Large intestine (tissue), 3 donors: Measurements from ENCODE around the gene CNDP1. TPM values are rescaled to one million over a fixed set of nuclear protein-coding genes. Genes with fewer than 3 reads are reported as not detected.

ENCODE experiments used
- DNase-seq, 2 donors: peaks; one replicate each; pipeline versions ENCODE4 v3.0.0 to v3.0.0-alpha.2; 2013
- H3K27ac ChIP-seq: one replicate; pipeline ENCODE4 v1.5.1; 2013; ENCODE audit warnings: low read length
- H3K27me3 ChIP-seq: 2 replicates; pipeline ENCODE4 v1.6.1; 2013; ENCODE audit warnings: low read length; ENCODE audit not compliant: control insufficient read depth, insufficient read depth
- H3K36me3 ChIP-seq: 2 replicates; pipeline ENCODE4 v1.6.1; 2013; ENCODE audit warnings: low read length; ENCODE audit not compliant: control insufficient read depth, insufficient read depth
- H3K4me1 ChIP-seq: one replicate; pipeline ENCODE4 v1.6.1; 2013; ENCODE audit warnings: low read length; ENCODE audit not compliant: control insufficient read depth, insufficient read depth
- H3K4me3 ChIP-seq: one replicate; pipeline ENCODE4 v1.5.1; 2013; ENCODE audit warnings: low read length
- H3K9me3 ChIP-seq: one replicate; pipeline ENCODE4 v1.6.1; 2013; ENCODE audit warnings: mild to moderate bottlenecking, low read depth, low read length, moderate library complexity; ENCODE audit not compliant: control insufficient read depth
- WGBS: methylation state at CpG from one replicate; pipeline ENCODE4 v1.1.5; 2013; ENCODE audit warnings: low lambda C conversion rate; ENCODE audit not compliant: insufficient coverage; 5-methylcytosine and 5-hydroxymethylcytosine counted together
- polyA plus RNA-seq: library from polyadenylated mRNA; unstranded; fragments of 120-200 nt; gene quantifications from one replicate; pipeline ENCODE4 v1.2.1, GENCODE V29; 2013

CNDP1 gene
- polyA plus RNA-seq, 1 donor: 0.27 TPM

DNA sequence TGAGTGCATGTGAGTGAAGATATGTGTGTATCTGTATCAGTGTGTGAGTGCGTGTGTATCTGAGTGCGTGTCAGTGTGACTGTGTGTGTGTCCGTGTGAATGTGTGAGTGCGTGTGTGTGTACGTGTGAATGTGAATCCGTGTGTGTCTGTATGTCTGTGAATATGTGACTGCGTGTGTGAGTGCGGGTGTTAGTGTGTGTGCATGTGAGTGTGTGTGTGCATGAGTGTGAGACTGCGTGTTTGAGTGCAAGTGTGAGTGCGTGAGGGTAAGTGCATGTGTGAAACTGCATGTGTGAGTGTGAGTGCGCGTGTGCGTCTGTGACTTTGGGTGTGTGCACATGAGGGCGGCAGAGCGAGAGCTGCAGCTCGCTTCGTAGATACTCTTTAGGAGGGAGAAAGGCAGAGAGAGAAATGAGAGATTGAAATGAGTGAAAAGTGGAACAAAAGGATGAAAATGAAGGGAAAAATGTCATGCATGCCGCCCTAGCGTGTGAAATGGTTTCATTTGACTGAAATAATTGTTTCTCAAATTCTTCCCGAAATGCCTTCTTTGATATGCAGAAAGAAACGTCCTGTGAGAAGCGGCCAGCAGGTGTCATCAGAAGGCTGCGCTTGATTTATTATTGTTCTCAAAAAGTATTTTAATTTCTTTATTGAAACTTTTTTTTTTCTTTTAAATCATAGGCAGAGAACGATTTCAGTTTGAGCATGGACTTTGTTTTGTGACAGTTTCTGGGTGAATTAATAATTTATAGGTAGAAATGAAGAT lies 88.9 kb downstream of the CNDP1 start:
- Histone ChIP-seq H3K4me1 (no peaks in the 10 kb centered on the region), H3K4me3 (no peak overlapping the region), H3K9me3 (no peaks in the 10 kb centered on the region), H3K27me3 (no peaks in the 10 kb centered on the region), H3K36me3 (no peaks in the 10 kb centered on the region), H3K27ac (no peak overlapping the region)
- 78% methylated on average over 17 of the region's 24 CpGs for WGBS
- no peak for DNase-seq

DNA sequence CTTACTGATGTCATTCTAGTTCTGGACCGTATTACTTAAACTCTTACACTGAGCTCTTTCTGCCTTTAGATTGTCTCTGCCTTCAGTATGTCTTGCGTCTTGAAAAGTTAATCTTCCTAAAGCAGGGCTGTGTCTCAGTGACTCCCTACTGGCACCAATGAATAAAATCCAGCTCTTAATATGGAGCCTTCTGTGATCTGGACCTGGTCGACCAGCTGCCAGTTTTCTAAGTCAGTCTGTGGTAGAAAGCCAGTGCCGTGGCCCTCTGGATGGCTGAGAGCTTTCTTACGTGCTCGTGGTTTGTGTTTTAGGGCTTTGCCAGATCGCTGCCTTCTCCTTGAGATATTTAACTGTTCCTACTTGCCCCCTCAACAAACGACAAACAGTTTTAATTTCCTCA lies 90.2 kb downstream of the CNDP1 start:
- Histone ChIP-seq H3K27me3 (no peaks in the 10 kb centered on the region), H3K36me3 (no peaks in the 10 kb centered on the region), H3K4me3 (no peak overlapping the region), H3K9me3 (no peaks in the 10 kb centered on the region), H3K27ac (no peak overlapping the region), H3K4me1 (no peaks in the 10 kb centered on the region)
- WGBS: 81% methylated on average over 4 of the region's 8 CpGs
- DNase-seq: no peak

DNA sequence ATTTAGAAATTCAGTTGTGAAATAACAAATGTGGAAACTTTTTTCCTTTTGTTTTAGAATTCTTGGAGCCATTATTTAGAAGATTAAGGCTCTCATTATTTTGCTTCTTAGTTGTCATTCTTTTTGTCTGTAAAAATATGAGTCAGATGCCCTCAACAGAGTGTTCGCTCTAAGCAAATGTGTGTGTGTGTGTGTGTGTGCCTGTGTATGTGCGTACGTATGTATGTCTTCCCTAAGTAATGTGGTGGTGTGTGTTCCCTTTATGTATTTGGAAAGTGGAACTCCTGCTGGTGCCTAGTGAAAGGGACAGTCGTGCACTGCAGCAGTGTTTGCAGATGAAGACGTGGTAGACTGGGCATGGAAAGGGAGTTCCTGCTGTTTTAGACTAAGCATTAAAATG lies 90.9 kb downstream of the CNDP1 start:
- Histone ChIP-seq H3K27me3 (no peaks in the 10 kb centered on the region), H3K9me3 (no peaks in the 10 kb centered on the region), H3K36me3 (no peaks in the 10 kb centered on the region), H3K27ac (no peak overlapping the region), H3K4me3 (no peak overlapping the region), H3K4me1 (no peaks in the 10 kb centered on the region)
- DNase-seq: no peak
- no CpG with 5 or more reads among the region's 5 CpGs for WGBS

DNA sequence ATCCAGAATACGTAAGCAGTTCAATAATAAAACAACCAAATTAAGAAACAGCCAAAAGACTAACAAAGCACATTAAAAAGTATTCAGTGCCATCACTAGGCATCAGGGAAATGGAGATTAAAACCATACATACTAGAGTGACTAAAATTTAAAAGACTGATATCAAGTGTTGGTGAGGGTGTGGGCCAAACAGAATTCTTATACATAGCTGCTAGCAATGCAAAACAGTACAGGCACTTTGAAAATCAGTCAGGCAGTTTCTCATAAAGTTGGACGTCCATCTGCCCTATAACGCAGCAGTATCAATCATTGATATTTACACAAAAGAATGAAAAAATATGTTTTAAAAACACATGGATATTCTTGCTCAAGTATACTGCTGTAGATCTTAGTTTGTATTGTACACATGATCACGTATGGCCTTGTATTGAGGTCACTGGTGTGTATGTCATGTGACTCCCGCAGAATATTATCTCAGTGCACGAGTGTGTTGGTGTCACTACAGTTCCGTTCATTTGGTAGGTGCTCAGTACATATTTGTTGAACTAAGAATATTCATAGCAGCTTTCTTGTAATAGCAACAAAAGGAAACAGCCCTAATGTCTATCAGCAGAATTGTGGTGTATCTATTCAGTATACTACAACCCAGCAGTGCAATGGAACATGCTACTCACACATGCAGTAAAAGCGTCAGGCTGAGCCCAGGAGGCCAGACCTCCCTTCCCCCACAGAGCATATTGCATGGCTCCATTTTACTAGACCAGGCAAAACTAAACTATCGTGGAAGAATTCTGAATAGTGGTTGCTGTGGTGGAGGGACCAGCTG lies 92.0 kb downstream of the CNDP1 start:
- Histone ChIP-seq H3K4me1 (no peaks in the 10 kb centered on the region), H3K27me3 (no peaks in the 10 kb centered on the region), H3K9me3 (no peaks in the 10 kb centered on the region), H3K4me3 (no peak overlapping the region), H3K36me3 (no peaks in the 10 kb centered on the region), H3K27ac (no peak overlapping the region)
- no peak for DNase-seq
- WGBS: 66% methylated on average over 3 of the region's 9 CpGs

DNA sequence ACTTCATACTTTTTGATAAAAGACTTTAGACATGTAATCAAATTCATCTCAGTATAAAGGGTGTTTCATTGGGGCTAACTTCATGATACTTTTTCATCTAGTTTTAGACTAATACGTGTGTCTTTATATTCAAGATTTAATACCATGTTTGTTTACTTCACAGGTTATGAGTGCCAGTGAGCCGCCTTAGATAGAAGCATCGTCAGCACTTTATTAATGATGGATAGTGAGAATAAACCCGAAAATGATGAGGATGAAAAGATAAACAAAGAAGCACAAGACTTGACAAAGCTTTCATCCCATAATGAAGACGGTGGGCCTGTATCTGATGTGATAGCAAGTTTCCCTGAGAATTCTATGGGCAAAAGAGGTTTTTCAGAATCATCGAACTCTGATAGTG lies 96.5 kb downstream of the CNDP1 start:
- Histone ChIP-seq H3K27ac (no peak overlapping the region), H3K4me3 (no peak overlapping the region), H3K27me3 (no peaks in the 10 kb centered on the region), H3K4me1 (no peaks in the 10 kb centered on the region), H3K9me3 (no peaks in the 10 kb centered on the region), H3K36me3 (peaks cover 17% of the 10 kb centered on the region)
- DNase-seq: no peak
- 100% methylated on average over 3 of the region's 6 CpGs for WGBS

DNA sequence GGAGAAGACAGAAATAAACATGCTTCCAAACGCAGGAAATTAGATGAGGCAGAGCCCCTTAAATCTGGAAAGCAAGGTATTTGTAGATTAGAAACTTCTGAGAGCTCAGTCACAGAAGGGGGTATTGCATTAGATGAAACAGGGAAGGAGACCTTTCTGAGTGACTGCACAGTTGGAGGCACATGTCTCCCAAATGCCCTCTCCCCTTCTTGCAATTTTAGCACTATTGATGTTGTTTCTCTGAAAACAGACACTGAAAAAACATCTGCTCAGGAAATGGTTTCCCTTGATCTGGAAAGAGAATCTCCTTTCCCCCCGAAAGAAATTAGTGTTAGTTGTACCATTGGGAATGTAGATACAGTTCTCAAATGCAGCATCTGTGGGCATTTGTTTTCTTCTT lies 96.9 kb downstream of the CNDP1 start:
- peaks cover 17% of the 10 kb centered on the region for H3K36me3 ChIP-seq
- no peak for DNase-seq
- H3K4me3 ChIP-seq: no peak overlapping the region
- no peak overlapping the region for H3K27ac ChIP-seq
- no peaks in the 10 kb centered on the region for H3K27me3 ChIP-seq
- H3K4me1 ChIP-seq: no peaks in the 10 kb centered on the region
- no CpG with 5 or more reads among the region's 2 CpGs for WGBS
- no peaks in the 10 kb centered on the region for H3K9me3 ChIP-seq

DNA sequence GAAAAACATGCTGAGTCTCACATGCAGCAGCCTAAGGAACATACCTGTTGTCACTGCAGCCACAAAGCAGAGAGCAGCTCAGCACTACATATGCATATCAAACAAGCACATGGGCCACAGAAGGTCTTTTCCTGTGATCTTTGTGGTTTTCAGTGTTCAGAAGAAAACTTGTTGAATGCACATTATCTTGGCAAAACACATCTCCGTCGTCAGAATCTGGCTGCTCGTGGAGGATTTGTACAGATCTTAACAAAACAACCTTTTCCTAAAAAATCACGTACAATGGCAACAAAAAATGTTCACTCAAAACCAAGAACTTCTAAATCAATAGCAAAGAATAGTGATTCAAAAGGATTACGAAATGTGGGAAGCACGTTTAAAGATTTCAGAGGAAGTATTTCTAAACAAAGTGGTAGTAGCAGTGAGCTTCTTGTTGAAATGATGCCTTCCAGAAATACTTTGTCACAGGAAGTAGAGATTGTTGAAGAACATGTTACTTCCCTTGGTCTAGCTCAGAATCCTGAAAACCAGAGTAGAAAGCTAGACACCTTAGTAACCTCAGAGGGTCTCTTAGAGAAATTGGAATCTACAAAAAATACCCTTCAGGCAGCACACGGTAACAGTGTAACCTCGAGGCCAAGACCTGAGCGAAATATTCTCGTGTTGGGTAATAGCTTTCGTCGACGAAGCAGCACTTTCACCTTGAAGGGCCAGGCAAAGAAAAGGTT lies 97.5 kb downstream of the CNDP1 start:
- no peak overlapping the region for H3K27ac ChIP-seq
- WGBS: 79% methylated on average over 3 of the region's 13 CpGs
- no peak for DNase-seq

DNA sequence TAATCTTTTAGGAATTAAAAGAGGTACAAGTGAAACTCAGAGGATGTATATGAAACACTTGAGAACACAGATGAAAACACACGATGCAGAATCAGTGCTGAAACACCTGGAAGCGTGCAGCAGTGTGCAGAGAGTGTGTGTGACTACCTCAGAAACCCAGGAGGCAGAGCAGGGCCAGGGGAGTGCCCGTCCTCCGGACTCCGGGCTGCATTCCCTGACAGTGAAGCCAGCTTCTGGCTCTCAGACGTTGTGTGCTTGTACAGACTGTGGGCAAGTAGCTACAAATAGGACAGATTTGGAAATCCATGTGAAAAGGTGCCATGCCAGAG lies 98.0 kb downstream of the CNDP1 start:
- WGBS: no CpG with 5 or more reads among the region's 6 CpGs
- no peaks in the 10 kb centered on the region for H3K27me3 ChIP-seq
- DNase-seq: no peak
- H3K4me3 ChIP-seq: no peak overlapping the region
- H3K9me3 ChIP-seq: no peaks in the 10 kb centered on the region
- H3K4me1 ChIP-seq: no peaks in the 10 kb centered on the region
- H3K27ac ChIP-seq: no peak overlapping the region
- H3K36me3 ChIP-seq: peaks cover 17% of the 10 kb centered on the region

More for the DNA sequence above, 97.5 kb downstream of the CNDP1 start:
- peaks cover 17% of the 10 kb centered on the region for H3K36me3 ChIP-seq
- H3K4me3 ChIP-seq: no peak overlapping the region
- H3K9me3 ChIP-seq: no peaks in the 10 kb centered on the region
- no peaks in the 10 kb centered on the region for H3K27me3 ChIP-seq
- no peaks in the 10 kb centered on the region for H3K4me1 ChIP-seq

DNA sequence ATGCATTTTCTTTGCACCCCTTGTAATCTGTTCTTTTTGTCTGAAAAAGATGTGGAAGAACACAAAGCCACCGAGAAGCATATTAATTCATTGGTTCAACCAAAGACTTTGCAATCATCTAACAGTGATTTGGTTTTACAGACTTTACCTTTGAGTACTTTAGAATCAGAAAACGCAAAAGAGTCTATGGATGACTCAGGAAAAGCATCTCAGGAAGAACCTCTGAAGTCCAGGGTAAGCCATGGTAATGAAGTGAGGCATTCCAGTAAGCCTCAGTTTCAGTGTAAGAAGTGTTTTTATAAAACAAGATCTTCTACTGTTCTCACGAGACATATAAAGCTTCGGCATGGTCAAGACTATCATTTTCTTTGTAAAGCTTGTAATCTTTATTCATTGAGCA lies 98.6 kb downstream of the CNDP1 start:
- no peaks in the 10 kb centered on the region for H3K4me1 ChIP-seq
- 100% methylated on average over 3 of the region's 4 CpGs for WGBS
- H3K27me3 ChIP-seq: no peaks in the 10 kb centered on the region
- H3K4me3 ChIP-seq: no peak overlapping the region
- no peak overlapping the region for H3K27ac ChIP-seq
- no peak for DNase-seq
- H3K36me3 ChIP-seq: peaks cover 17% of the 10 kb centered on the region
- H3K9me3 ChIP-seq: no peaks in the 10 kb centered on the region

DNA sequence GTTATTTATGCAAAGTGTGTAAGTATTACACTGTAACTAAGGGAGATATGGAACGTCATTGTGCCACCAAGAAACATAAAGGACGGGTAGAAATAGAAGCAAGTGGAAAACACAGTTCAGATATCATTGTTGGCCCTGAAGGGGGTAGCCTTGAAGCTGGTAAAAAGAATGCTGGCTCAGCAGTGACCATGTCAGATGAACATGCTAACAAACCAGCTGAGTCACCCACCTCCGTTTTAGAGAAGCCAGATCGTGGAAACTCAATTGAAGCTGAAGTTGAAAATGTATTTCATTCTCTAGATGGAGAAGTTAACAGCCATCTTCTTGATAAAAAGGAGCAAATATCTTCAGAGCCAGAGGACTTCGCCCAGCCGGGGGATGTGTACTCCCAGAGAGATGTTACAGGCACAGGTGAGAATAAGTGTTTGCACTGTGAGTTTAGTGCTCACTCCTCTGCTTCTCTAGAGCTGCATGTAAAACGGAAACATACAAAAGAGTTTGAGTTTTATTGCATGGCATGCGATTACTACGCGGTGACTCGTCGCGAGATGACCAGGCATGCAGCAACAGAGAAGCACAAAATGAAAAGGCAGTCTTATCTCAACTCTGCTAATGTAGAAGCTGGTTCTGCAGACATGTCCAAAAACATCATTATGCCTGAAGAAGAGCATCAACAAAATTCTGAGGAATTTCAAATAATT lies 99.5 kb downstream of the CNDP1 start:
- no peaks in the 10 kb centered on the region for H3K27me3 ChIP-seq
- no CpG with 5 or more reads among the region's 13 CpGs for WGBS
- H3K4me1 ChIP-seq: no peaks in the 10 kb centered on the region
- no peak overlapping the region for H3K27ac ChIP-seq
- DNase-seq: no peak
- no peak overlapping the region for H3K4me3 ChIP-seq
- peaks cover 17% of the 10 kb centered on the region for H3K36me3 ChIP-seq
- no peaks in the 10 kb centered on the region for H3K9me3 ChIP-seq
